Activated CD4-positive, alpha-beta T cell treated with anti-CD3 and anti-CD28 coated beads, Interleukin-2, amount 50 U/mL, for 24 hours (primary cell): ENCODE measurements around the gene CBX4.

Experiments
- DNase-seq, 2 donors: peaks; one replicate each; pipeline ENCODE4 v3.0.0-alpha.2; 2020; ENCODE audit warnings: low read depth in 1 of 2, low spot score in 1 of 2

The CBX4 gene

GRCh38 chr17:79802039-79802735, 37.1 kb downstream of the CBX4 start:
- DNase-seq, result no peak

GRCh38 chr17:79801156-79802038, 37.8 kb downstream of the CBX4 start:
- no peak for DNase-seq

- DNase-seq, result no peak
These were observed 38.7 kb downstream of the CBX4 start for GRCh38 chr17:79800325-79801155.

GRCh38 chr17:79799538-79800324, 39.5 kb downstream of the CBX4 start:
- DNase-seq, result no peak

- DNase-seq, result no peak
These were observed 40.1 kb downstream of the CBX4 start for GRCh38 chr17:79799174-79799537.

GRCh38 chr17:79798299-79799173, 40.7 kb downstream of the CBX4 start:
- no peak for DNase-seq

- DNase-seq, result no peak
These were observed 41.5 kb downstream of the CBX4 start for GRCh38 chr17:79797492-79798298.

- peak; percentile 95 to 99 for DNase-seq
These were observed 42.3 kb downstream of the CBX4 start, which contains the start of gene CBX8 for GRCh38 chr17:79796763-79797491. Gene CBX8, minus strand, starts transcription at chr17:79797077. Its CDS starts 79 bp downstream, at chr17:79796998.

- no peak for DNase-seq
These were observed 42.8 kb downstream of the CBX4 start for GRCh38 chr17:79796444-79796762.

GRCh38 chr17:79795795-79796443, 43.3 kb downstream of the CBX4 start:
- no peak for DNase-seq

- no peak for DNase-seq
These were observed 44.4 kb downstream of the CBX4 start for GRCh38 chr17:79794659-79795511.

- DNase-seq, result no peak
These were observed 45.3 kb downstream of the CBX4 start for GRCh38 chr17:79793924-79794304.

GRCh38 chr17:79792984-79793923, 46.0 kb downstream of the CBX4 start:
- no peak for DNase-seq

GRCh38 chr17:79792341-79792871, 46.8 kb downstream of the CBX4 start:
- DNase-seq, result no peak

- DNase-seq, result no peak
These were observed 47.5 kb downstream of the CBX4 start for GRCh38 chr17:79791735-79792161.
